Transverse colon (tissue), 4 donors: Measurements from ENCODE around the gene FAM47E.

Source experiments
- EP300 ChIP-seq: sonication (generic); formaldehyde crosslinking; IDR thresholded peaks from one replicate; pipeline ENCODE4 v1.6.1; 2017; ENCODE audit warnings: antibody characterized with exemption, low read depth
- POLR2A ChIP-seq: fragments of 450-650 bp; IDR thresholded peaks from one replicate; pipeline ENCODE4 v1.6.1; 2016; ENCODE audit warnings: antibody characterized with exemption, mild to moderate bottlenecking, moderate library complexity
- POLR2AphosphoS5 ChIP-seq, 3 donors: sonication (generic); formaldehyde crosslinking; IDR thresholded peaks; one replicate each; pipeline ENCODE4 v1.6.1; 2016; ENCODE audit warnings: antibody characterized with exemption in 3 of 3
- TF ChIP-seq, protein P1 (sequence below), 5 experiments: fragments of 200-600 bp in 3 of 5; fragments of 450-650 bp in 2 of 5; sonication (generic) in 3 of 5; IDR thresholded peaks; 1 replicate in 2 of 5; 2 replicates in 3 of 5; pipeline ENCODE4 v1.5.1; 2016 to 2017; ENCODE audit warnings: antibody characterized with exemption in 5 of 5, inconsistent platforms in 3 of 5, mild to moderate bottlenecking in 2 of 5, moderate library complexity in 1 of 5

DNA sequence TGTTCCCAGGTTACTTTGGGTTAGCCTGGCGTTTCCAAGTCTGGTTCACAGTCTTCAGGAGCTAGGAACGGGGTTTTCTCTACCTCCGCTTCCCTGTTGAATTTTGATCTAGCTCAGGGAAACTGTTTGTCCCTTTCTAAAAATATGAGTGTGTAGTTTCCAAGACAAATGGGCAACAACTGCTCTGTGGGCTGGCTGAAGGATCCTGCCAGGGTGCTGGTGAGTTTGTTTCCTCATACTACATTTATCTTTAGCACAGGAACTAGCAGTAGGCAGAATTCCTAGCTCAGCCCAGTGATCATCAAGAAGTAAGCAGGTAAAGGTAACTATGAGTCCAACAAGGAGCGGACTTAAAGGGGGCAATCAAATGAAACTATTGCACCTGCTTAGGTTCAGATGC is 13.3 kb upstream of the FAM47E start:
- TF ChIP-seq, protein P1, sequence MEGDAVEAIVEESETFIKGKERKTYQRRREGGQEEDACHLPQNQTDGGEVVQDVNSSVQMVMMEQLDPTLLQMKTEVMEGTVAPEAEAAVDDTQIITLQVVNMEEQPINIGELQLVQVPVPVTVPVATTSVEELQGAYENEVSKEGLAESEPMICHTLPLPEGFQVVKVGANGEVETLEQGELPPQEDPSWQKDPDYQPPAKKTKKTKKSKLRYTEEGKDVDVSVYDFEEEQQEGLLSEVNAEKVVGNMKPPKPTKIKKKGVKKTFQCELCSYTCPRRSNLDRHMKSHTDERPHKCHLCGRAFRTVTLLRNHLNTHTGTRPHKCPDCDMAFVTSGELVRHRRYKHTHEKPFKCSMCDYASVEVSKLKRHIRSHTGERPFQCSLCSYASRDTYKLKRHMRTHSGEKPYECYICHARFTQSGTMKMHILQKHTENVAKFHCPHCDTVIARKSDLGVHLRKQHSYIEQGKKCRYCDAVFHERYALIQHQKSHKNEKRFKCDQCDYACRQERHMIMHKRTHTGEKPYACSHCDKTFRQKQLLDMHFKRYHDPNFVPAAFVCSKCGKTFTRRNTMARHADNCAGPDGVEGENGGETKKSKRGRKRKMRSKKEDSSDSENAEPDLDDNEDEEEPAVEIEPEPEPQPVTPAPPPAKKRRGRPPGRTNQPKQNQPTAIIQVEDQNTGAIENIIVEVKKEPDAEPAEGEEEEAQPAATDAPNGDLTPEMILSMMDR (IDR thresholded peaks at IDR 0.05): no peak
- TF ChIP-seq POLR2A (no peak), POLR2AphosphoS5 (IDR thresholded peaks at IDR 0.05) (no peak), EP300 (no peak)
